ENCODE data around the gene ANXA2R.
A peak's percentile ranks its signal among the peaks of the same experiment; 100 is the strongest.
"Not testable (repeated sequence)": the region's sequence is repeated elsewhere in the genome, so short reads cannot be mapped to it uniquely, and the experiment has no call there.

Gene ANXA2R

GRCh38 chr5:43040287-43041098 lies at the start of gene ANXA2R:
TSS of gene ANXA2R (minus strand) at chr5:43040319. CDS start at chr5:43040046, 273 bp downstream.
- DNase-seq: peak; percentile 87

GRCh38 chr5:43086118-43086908 lies 46.2 kb upstream of the ANXA2R start:
- not testable (repeated sequence) for DNase-seq

- no peak for DNase-seq
Observed at GRCh38 chr5:43085453-43085852, 45.3 kb upstream of the ANXA2R start.

GRCh38 chr5:43084468-43084867 lies 44.3 kb upstream of the ANXA2R start:
- DNase-seq: not testable (repeated sequence)

GRCh38 chr5:43081345-43081744 lies 41.2 kb upstream of the ANXA2R start:
- not testable (repeated sequence) for DNase-seq

- no peak for DNase-seq
Observed at GRCh38 chr5:43078956-43079355, 38.8 kb upstream of the ANXA2R start.

- DNase-seq: not testable (repeated sequence)
Observed at GRCh38 chr5:43077446-43078191, 37.5 kb upstream of the ANXA2R start.

- DNase-seq: no peak
Observed at GRCh38 chr5:43075319-43076293, 35.5 kb upstream of the ANXA2R start.

GRCh38 chr5:43074987-43075318 lies 34.8 kb upstream of the ANXA2R start:
- DNase-seq: no peak

GRCh38 chr5:43073597-43074546 lies 33.8 kb upstream of the ANXA2R start:
- no peak for DNase-seq

- DNase-seq: not testable (repeated sequence)
Observed at GRCh38 chr5:43069401-43069720, 29.2 kb upstream of the ANXA2R start.

- DNase-seq: no peak
Observed at GRCh38 chr5:43068037-43068436, 27.9 kb upstream of the ANXA2R start.

- peak; percentile 81 for DNase-seq
Observed at GRCh38 chr5:43066799-43067741, 27.0 kb upstream of the ANXA2R start.

GRCh38 chr5:43065948-43066798 lies 26.1 kb upstream of the ANXA2R start:
- DNase-seq: peak; percentile 62

GRCh38 chr5:43065387-43065947 lies 25.3 kb upstream of the ANXA2R start:
- no peak for DNase-seq

- no peak for DNase-seq
Observed at GRCh38 chr5:43063721-43064171, 23.6 kb upstream of the ANXA2R start.

GRCh38 chr5:43061352-43062075 lies 21.4 kb upstream of the ANXA2R start:
- DNase-seq: no peak

GRCh38 chr5:43060020-43060419 lies 19.9 kb upstream of the ANXA2R start:
- not testable (repeated sequence) for DNase-seq
